K562 (cell line): ENCODE data around the gene ACAP3. TPM values are rescaled to one million over a fixed set of nuclear protein-coding genes. Genes with fewer than 3 reads are reported as not detected.

Experiments
- ATF7 ChIP-seq: fragments of 450-650 bp; IDR thresholded peaks from 2 replicates; pipeline ENCODE4 v1.7.1; 2014; ENCODE audit warnings: mild to moderate bottlenecking, moderate library complexity
- ETS2 ChIP-seq: IDR thresholded peaks from 2 replicates; pipeline ENCODE4 v1.6.1; 2016; ENCODE audit warnings: borderline replicate concordance, missing genetic modification characterization, mild to moderate bottlenecking, moderate library complexity, missing compliant biosample characterization; ENCODE audit not compliant: poor library complexity, severe bottlenecking
- HDAC3 ChIP-seq: fragments of 450-650 bp; IDR thresholded peaks from 2 replicates; pipeline ENCODE4 v1.6.1; 2018; ENCODE audit warnings: borderline replicate concordance, mild to moderate bottlenecking, moderate library complexity; ENCODE audit not compliant: partially characterized antibody
- MAFG ChIP-seq: fragments of 450-650 bp; conservative IDR thresholded peaks from 2 replicates; pipeline ENCODE4 v1.6.1; 2016; ENCODE audit warnings: missing genetic modification characterization, missing compliant biosample characterization
- ZNF778 ChIP-seq: fragments of 450-650 bp; formaldehyde crosslinking; IDR thresholded peaks from 2 replicates; pipeline ENCODE4 v1.4.0; 2020; ENCODE audit warnings: mild to moderate bottlenecking, moderate library complexity
- polyA plus RNA-seq, 8 experiments: library from polyadenylated mRNA; depleted of rRNA in 4 of 8; stranded (reverse) in 5 of 8; unstranded in 3 of 8; fragments of >200 nt; fragmentation: Nextera tagmentation in 2 of 8; fragmentation: Illumina TruSeq in 1 of 8; extraction: Ambion mirVana in 2 of 8; extraction: Trizol in 1 of 8; gene quantifications; 2 replicates each; pipeline versions ENCODE4 v1.2.1 to v1.2.3, GENCODE V29; 2011 to 2014; ENCODE audit warnings: inconsistent platforms in 1 of 8, missing spikeins in 1 of 8
- total RNA-seq, 7 experiments: library from RNA; depleted of rRNA in 6 of 7; stranded (reverse); fragments of >200 nt in 6 of 7; fragmentation: Illumina TruSeq in 2 of 7; extraction: Trizol in 2 of 7; gene quantifications; 2 replicates each; pipeline versions ENCODE4 v1.2.1 to v1.2.3, GENCODE V29; 2011 to 2021; ENCODE audit warnings: low replicate concordance in 1 of 7
- TF ChIP-seq, protein P1 (sequence below), 2 experiments: fragments of 450-650 bp; IDR thresholded peaks; 2 replicates each; pipeline ENCODE4 v1.6.1; 2016; ENCODE audit warnings: mild to moderate bottlenecking in 2 of 2, borderline replicate concordance in 1 of 2, low read depth in 1 of 2, moderate library complexity in 1 of 2
- TF ChIP-seq, protein P2 (sequence below), 2 experiments: fragments of 450-650 bp; IDR thresholded peaks; 2 replicates each; pipeline ENCODE4 v1.6.1; 2018; ENCODE audit warnings: mild to moderate bottlenecking in 2 of 2, low read depth in 1 of 2; ENCODE audit not compliant: partially characterized antibody in 2 of 2
- TF ChIP-seq, protein P3 (sequence below): sonication (generic); formaldehyde crosslinking; IDR thresholded peaks from 2 replicates; pipeline ENCODE4 v1.8.1; 2023; ENCODE audit warnings: mild to moderate bottlenecking, missing genetic modification reagents, moderate library complexity

Gene ACAP3
- total and polyA plus RNA-seq, 9 of the 15 experiments (the other 6 are each of a cell fraction or from before 2014, with no cell fraction given), result 0.01 to 49.0 (median 12.0) TPM

DNA sequence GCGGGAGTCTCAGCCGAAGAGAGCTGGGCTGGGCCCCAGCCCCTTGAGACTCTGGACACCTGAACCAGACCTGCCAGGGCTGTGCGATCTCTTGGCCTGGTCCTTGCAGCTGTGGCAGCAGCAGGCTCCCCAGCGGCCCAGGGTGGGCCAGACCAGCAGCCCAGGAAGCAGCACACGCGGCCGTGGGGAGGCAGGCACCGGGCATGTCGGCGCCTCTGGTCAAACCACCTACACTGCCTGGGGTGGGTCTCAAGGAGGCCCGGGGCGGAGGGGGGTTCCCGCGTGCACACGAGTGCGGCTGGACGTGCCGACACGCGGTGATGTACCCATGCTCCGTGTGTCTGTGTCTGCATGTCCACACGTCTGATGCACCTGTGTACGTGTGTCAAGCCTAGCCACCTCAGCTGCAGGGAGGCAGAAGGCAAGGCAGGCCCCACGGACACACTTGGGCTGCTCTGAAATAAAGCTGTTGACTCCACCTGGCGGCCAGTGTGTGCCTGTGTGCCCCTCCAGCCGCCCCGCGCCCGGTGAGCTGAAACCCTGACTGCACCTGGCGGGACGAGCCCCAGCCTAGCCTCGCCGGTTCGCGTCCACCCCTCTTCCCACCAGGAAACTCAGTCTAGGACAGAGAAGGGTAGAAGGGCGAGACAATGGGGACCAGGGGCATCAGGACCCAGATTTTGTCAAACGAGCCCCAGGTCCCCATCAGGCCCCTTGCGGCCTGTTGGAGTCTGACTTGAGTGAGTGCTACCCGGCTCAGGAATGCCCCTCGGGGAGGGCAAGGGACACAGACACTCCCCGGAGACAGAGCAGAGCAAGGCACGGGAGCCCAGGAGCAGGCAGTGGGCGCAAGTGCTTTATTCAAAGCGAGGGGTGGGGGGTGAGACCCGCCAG is 15.9 kb downstream of the ACAP3 start (continued):
- TF ChIP-seq, protein P1, sequence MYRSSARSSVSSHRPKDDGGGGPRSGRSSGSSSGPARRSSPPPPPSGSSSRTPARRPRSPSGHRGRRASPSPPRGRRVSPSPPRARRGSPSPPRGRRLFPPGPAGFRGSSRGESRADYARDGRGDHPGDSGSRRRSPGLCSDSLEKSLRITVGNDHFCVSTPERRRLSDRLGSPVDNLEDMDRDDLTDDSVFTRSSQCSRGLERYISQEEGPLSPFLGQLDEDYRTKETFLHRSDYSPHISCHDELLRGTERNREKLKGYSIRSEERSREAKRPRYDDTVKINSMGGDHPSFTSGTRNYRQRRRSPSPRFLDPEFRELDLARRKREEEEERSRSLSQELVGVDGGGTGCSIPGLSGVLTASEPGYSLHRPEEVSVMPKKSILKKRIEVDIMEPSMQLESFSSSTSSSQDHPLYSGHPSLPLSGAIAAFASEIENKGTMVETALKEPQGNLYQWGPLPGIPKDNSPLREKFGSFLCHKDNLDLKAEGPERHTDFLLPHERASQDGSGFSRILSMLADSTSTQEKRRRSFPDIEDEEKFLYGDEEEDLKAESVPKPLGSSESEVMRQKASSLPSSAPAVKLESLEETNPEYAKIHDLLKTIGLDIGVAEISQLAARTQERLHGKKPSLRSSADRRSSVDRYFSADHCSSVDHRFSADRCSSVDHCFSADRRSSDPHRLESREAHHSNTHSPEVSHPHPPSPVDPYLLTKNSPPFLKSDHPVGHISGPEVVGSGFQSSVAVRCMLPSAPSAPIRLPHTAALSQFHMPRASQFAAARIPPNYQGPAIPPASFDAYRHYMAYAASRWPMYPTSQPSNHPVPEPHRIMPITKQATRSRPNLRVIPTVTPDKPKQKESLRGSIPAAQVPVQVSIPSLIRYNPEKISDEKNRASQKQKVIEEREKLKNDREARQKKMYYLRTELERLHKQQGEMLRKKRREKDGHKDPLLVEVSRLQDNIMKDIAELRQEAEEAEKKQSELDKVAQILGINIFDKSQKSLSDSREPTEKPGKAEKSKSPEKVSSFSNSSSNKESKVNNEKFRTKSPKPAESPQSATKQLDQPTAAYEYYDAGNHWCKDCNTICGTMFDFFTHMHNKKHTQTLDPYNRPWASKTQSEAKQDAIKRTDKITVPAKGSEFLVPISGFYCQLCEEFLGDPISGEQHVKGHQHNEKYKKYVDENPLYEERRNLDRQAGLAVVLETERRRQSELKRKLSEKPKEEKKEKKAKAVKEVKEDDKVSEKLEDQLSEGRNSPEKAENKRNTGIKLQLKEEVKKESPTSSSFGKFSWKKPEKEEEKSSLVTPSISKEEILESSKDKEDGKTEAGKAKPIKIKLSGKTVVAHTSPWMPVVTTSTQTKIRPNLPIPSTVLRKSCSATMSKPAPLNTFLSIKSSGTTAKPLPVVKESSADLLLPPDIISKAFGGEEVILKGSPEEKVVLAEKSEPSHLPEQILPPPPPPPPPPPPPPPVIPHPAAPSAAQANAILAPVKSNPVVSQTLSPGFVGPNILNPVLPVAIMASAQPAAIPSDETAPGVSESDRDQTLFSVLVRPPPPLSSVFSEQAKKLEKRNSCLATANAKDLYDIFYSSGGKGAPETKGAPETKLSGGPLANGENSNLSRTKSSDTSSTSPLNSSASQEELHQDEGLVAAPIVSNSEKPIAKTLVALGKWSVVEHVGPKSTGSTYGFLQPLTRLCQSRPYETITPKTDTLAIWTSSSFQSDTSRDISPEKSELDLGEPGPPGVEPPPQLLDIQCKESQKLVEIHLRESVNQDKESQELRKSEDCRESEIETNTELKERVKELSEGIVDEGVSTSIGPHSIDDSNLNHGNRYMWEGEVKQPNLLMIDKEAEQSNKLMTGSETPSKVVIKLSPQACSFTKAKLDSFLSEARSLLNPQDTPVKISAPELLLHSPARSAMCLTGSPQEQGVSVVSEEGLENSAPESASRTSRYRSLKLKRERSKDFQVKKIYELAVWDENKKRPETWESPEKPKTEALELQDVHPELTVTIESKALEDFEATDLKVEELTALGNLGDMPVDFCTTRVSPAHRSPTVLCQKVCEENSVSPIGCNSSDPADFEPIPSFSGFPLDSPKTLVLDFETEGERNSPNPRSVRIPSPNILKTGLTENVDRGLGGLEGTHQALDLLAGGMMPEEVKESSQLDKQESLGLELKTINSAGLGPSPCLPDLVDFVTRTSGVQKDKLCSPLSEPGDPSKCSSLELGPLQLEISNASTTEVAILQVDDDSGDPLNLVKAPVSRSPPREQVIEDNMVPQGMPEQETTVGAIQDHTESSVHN (IDR thresholded peaks at IDR 0.05; ENCODE audit: borderline replicate concordance in 1 of 2, low read depth in 1 of 2), result no peak
- TF ChIP-seq ETS2 (tag) (no peak), ATF7 (peak; percentile 57; the same call in 1 of the 2 replicates), ZNF778 (no peak), MAFG (tag) (no peak), HDAC3 (no peak)
- TF ChIP-seq, protein P2, sequence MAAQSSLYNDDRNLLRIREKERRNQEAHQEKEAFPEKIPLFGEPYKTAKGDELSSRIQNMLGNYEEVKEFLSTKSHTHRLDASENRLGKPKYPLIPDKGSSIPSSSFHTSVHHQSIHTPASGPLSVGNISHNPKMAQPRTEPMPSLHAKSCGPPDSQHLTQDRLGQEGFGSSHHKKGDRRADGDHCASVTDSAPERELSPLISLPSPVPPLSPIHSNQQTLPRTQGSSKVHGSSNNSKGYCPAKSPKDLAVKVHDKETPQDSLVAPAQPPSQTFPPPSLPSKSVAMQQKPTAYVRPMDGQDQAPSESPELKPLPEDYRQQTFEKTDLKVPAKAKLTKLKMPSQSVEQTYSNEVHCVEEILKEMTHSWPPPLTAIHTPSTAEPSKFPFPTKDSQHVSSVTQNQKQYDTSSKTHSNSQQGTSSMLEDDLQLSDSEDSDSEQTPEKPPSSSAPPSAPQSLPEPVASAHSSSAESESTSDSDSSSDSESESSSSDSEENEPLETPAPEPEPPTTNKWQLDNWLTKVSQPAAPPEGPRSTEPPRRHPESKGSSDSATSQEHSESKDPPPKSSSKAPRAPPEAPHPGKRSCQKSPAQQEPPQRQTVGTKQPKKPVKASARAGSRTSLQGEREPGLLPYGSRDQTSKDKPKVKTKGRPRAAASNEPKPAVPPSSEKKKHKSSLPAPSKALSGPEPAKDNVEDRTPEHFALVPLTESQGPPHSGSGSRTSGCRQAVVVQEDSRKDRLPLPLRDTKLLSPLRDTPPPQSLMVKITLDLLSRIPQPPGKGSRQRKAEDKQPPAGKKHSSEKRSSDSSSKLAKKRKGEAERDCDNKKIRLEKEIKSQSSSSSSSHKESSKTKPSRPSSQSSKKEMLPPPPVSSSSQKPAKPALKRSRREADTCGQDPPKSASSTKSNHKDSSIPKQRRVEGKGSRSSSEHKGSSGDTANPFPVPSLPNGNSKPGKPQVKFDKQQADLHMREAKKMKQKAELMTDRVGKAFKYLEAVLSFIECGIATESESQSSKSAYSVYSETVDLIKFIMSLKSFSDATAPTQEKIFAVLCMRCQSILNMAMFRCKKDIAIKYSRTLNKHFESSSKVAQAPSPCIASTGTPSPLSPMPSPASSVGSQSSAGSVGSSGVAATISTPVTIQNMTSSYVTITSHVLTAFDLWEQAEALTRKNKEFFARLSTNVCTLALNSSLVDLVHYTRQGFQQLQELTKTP (IDR thresholded peaks at IDR 0.05; ENCODE audit: low read depth in 1 of 2, partially characterized antibody in 2 of 2), result no peak
- TF ChIP-seq, protein P3, sequence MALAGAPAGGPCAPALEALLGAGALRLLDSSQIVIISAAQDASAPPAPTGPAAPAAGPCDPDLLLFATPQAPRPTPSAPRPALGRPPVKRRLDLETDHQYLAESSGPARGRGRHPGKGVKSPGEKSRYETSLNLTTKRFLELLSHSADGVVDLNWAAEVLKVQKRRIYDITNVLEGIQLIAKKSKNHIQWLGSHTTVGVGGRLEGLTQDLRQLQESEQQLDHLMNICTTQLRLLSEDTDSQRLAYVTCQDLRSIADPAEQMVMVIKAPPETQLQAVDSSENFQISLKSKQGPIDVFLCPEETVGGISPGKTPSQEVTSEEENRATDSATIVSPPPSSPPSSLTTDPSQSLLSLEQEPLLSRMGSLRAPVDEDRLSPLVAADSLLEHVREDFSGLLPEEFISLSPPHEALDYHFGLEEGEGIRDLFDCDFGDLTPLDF (CRISPR knock-in tag), result no peak
